H1 (cell line): ENCODE measurements around the gene ENO2. TPM values are rescaled to one million over a fixed set of nuclear protein-coding genes. Genes with fewer than 3 reads are reported as not detected.

ENCODE experiments used
- EP300 ChIP-seq, 2 experiments: IDR thresholded peaks; 1 replicate in 1 of 2; 2 replicates in 1 of 2; pipeline ENCODE4 v1.6.1; 2011 to 2012; ENCODE audit warnings: low read depth in 2 of 2, low read length in 2 of 2, mild to moderate bottlenecking in 2 of 2, borderline replicate concordance in 1 of 2, inconsistent platforms in 1 of 2, moderate library complexity in 1 of 2
- TAF1 ChIP-seq: IDR thresholded peaks from 2 replicates; pipeline ENCODE4 v1.6.1; 2011; ENCODE audit warnings: mild to moderate bottlenecking, low read depth, low read length
- polyA plus RNA-seq, 7 experiments: library from polyadenylated mRNA; depleted of rRNA in 3 of 7; stranded (reverse) in 5 of 7; unstranded in 2 of 7; fragments of >200 nt in 5 of 7; fragments of 200-250 nt in 2 of 7; gene quantifications; 1 replicate in 5 of 7; 2 replicates in 1 of 7; 4 replicates in 1 of 7; pipeline versions ENCODE4 v1.2.1 to v1.2.3, GENCODE V29; 2011 to 2013; ENCODE audit warnings: missing spikeins in 2 of 7, mixed read lengths in 2 of 7
- total RNA-seq: library from RNA; stranded (reverse); fragmentation: NEBNext Ultra II Directional; extraction: Animal tissue kit (Norgen Biotek cat#: 25700); gene quantifications from 2 replicates; pipeline ENCODE4 v1.2.1, GENCODE V29; 2021
- TF ChIP-seq, protein P1 (sequence below): IDR thresholded peaks from 2 replicates; pipeline ENCODE4 v1.6.1; 2012; ENCODE audit warnings: inconsistent platforms

The ENO2 gene
- total and polyA plus RNA-seq, 2 of the 8 experiments (the other 6 are each of a cell fraction or from before 2014, with no cell fraction given), result 92.4 to 102 TPM

DNA sequence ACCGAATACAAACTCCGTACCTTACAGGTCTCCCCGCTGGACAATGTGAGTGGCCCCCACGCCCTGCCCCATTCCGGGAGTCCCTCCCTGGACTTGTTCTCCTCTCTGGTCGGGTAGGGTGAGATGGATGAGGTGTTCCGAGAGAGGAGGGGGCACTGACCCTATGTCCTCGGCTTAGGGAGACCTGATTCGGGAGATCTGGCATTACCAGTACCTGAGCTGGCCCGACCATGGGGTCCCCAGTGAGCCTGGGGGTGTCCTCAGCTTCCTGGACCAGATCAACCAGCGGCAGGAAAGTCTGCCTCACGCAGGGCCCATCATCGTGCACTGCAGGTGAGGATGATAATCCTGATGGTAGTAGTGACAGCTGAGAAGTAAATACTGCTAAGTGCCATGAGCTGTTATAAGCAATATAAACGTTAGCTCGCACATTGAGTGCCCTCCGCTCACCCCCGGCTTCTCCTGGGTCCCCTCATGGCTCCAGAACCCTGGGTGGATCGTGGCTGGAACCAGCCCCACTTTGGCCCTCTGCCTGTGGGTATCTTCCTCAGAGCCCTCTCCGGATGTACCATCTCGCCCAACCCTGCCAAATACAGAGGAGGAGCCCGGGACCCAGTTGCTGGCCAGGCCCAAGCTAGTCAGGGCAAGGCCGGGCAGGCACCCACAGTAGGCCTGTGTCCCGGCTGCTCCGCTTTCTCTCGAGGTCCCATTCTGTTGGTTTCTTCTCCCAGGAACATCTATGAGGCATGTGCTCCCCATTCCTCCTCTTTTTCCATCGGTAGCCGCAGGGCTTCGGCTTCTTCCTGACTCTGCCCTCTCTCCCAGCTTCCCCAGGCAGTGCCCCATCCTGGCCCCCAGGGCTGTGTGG is 43.6 kb downstream of the ENO2 start (continued):
- TF ChIP-seq EP300 (IDR thresholded peaks at IDR 0.05; ENCODE audit: borderline replicate concordance in 1 of 2, low read depth in 2 of 2, low read length in 2 of 2), result no peak
- TF ChIP-seq, protein P1, sequence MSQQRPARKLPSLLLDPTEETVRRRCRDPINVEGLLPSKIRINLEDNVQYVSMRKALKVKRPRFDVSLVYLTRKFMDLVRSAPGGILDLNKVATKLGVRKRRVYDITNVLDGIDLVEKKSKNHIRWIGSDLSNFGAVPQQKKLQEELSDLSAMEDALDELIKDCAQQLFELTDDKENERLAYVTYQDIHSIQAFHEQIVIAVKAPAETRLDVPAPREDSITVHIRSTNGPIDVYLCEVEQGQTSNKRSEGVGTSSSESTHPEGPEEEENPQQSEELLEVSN, result no peak
- TF ChIP-seq TAF1, result no peak
